Measurements from ENCODE around the gene CES3. TPM values are rescaled to one million over a fixed set of nuclear protein-coding genes. Genes with fewer than 3 reads are reported as not detected.

CES3 gene
- total RNA-seq, 4 donors from 2014 or later = 10.3 to 30.3 (median 12.9) TPM

DNA sequence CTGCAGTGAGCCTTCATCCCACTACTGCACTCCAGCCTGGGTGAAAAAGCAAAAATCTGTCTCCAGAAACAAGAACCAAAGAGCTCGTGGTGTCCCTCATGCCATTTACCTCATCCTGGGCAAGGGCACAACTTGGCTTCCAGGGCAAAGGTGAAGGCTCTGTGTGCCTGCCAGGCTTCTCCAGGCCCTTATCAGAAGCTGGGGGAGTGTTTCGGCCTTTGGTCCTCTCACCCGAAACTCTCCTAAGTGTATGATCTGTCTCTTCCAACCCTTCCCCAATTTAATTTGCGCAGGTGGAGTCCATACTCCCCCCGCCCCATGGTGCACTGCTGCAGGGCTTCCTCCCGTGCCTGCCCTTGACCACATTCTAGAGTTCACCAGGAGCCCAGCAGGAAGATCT, 24.6 kb upstream of the CES3 start:
- DNase-seq = peak in 1 of 2 donors; percentile 56
- Histone ChIP-seq H3K36me3 (peaks cover 0 to 57% of the 10 kb centered on the region in 2 donors), H3K27me3 (no peaks in the 10 kb centered on the region), H3K9me3 (no peaks in the 10 kb centered on the region), H3K4me1 (peaks cover 34 to 44% of the 10 kb centered on the region in 2 donors), H3K27ac (peak overlapping the region; percentile 95 to 99 (median 98)), H3K4me3 (peak overlapping the region; percentile 88 to 99 (median 94))
- TF ChIP-seq, protein P1, sequence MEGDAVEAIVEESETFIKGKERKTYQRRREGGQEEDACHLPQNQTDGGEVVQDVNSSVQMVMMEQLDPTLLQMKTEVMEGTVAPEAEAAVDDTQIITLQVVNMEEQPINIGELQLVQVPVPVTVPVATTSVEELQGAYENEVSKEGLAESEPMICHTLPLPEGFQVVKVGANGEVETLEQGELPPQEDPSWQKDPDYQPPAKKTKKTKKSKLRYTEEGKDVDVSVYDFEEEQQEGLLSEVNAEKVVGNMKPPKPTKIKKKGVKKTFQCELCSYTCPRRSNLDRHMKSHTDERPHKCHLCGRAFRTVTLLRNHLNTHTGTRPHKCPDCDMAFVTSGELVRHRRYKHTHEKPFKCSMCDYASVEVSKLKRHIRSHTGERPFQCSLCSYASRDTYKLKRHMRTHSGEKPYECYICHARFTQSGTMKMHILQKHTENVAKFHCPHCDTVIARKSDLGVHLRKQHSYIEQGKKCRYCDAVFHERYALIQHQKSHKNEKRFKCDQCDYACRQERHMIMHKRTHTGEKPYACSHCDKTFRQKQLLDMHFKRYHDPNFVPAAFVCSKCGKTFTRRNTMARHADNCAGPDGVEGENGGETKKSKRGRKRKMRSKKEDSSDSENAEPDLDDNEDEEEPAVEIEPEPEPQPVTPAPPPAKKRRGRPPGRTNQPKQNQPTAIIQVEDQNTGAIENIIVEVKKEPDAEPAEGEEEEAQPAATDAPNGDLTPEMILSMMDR (IDR thresholded peaks at IDR 0.05 in 4 of 5, conservative IDR thresholded peaks at IDR 0.05 in 1 of 5) = no peak
- TF ChIP-seq POLR2A (IDR thresholded peaks at IDR 0.05) = peak; percentile 19 to 27
- intact Hi-C loops (cut with DNase I; ENCODE audit: low total_unique reads) (no loop called here), in situ Hi-C loops (cut with MboI; ENCODE audit: low sequenced_read_pairs in 4 of 4) (no loop called here)
- ATAC-seq = peak; percentile 6 to 19

DNA sequence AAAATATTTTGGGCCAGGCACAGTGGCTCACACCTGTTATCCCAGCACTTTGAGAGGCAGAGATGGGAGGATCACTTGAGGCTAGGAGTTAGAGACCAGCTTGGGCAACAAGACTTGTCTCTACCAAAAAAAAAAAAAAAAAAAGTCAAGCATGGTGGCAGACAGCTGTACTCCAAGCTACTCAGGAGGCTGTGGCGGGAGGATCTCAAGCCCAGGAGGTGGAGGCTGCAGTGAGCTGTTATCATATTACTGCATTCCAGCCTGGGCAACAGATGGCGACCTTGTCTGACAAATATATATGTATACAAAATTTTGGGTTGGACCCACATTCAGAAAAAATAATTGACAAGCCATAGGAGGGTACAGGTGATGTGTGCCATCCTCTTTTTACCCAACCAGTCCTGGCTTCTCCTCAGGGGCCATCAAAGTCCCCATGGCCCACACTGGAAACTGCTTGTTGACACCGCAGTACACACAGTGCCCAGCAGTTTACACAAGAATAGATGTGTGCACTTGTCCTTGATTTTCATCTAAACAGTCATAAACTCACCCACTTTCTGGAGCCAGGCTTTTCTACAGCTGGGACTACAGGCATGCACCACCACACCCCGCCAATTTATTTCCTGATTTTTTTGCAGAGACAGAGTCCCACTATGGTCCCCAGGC, 24.0 kb upstream of the CES3 start:
- H3K27ac ChIP-seq = peak overlapping the region; percentile 95 to 99 (median 98)
- TF ChIP-seq POLR2A (IDR thresholded peaks at IDR 0.05) = no peak
- TF ChIP-seq, protein P1 (IDR thresholded peaks at IDR 0.05 in 4 of 5, conservative IDR thresholded peaks at IDR 0.05 in 1 of 5) = no peak
- H3K36me3 ChIP-seq = peaks cover 0 to 57% of the 10 kb centered on the region in 2 donors
- intact Hi-C loops (cut with DNase I; ENCODE audit: low total_unique reads) (no loop called here), in situ Hi-C loops (cut with MboI; ENCODE audit: low sequenced_read_pairs in 4 of 4) (no loop called here)
- H3K27me3 ChIP-seq = no peaks in the 10 kb centered on the region
- H3K9me3 ChIP-seq = no peaks in the 10 kb centered on the region
- peak in 1 of 2 donors; percentile 20 for DNase-seq
- peak overlapping the region in 1 of 4 donors; percentile 95 for H3K4me3 ChIP-seq
- ATAC-seq = no peak
- H3K4me1 ChIP-seq = peaks cover 32 to 43% of the 10 kb centered on the region in 2 donors

DNA sequence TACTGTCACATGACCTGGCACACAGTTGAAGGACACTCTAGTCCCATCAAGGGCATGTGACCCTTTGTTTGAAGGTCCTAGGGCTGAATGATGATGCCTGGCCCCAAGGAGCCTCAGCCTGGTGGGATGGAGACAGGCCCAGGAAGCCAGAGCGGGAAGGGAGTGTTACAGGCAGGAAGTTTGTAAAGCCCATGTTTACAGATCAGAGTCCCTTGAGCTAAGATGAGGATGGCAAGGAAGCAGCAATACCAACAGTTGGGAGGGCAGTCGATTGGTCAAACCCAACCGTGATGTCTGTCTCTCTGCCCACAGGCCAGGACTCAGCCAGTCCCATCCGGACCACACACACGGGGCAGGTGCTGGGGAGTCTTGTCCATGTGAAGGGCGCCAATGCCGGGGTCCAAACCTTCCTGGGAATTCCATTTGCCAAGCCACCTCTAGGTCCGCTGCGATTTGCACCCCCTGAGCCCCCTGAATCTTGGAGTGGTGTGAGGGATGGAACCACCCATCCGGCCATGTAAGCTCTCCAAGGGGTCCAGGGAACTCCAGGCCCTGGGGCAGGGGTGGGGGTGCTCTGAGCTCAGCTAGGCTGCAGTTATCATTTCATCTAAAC, 23.2 kb upstream of the CES3 start:
- in situ Hi-C loops (cut with MboI; ENCODE audit: low sequenced_read_pairs in 4 of 4) (no loop called here), intact Hi-C loops (cut with DNase I; ENCODE audit: low total_unique reads) (no loop called here)
- TF ChIP-seq, protein P1 (IDR thresholded peaks at IDR 0.05 in 4 of 5, conservative IDR thresholded peaks at IDR 0.05 in 1 of 5) = no peak
- TF ChIP-seq POLR2A (IDR thresholded peaks at IDR 0.05) = no peak
- peak overlapping the region; percentile 28 to 98 (median 96) for H3K27ac ChIP-seq
- H3K9me3 ChIP-seq = no peaks in the 10 kb centered on the region
- no peak for ATAC-seq
- H3K4me3 ChIP-seq = no peak overlapping the region
- H3K27me3 ChIP-seq = no peaks in the 10 kb centered on the region
- no peak for DNase-seq
- peaks cover 0 to 59% of the 10 kb centered on the region in 2 donors for H3K36me3 ChIP-seq
- H3K4me1 ChIP-seq = peaks cover 30 to 35% of the 10 kb centered on the region in 2 donors

DNA sequence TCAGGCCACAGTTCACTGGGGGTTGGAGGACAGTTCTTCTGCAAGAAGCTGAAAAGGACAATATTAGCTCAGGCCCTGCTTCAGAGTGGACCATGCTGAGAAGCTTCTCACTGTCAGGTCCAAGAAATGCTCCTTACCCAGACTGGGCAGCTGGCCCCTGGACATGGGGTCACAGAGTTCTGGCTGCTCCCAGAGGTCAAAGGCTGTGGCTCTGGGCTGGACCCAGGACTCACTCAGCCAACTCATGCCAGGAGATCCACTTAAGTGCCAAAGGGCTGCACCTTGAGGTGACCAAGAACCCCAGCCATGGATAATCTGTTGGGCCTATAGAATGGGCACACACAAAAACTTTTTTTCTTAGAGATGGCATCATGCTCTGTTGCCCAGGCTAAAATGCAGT, 21.7 kb upstream of the CES3 start:
- intact Hi-C loops (cut with DNase I; ENCODE audit: low total_unique reads) (no loop called here), in situ Hi-C loops (cut with MboI; ENCODE audit: low sequenced_read_pairs in 4 of 4) (no loop called here)
- Histone ChIP-seq H3K27me3 (no peaks in the 10 kb centered on the region), H3K9me3 (no peaks in the 10 kb centered on the region), H3K4me1 (peaks cover 22 to 25% of the 10 kb centered on the region in 2 donors), H3K4me3 (no peak overlapping the region), H3K36me3 (peaks cover 0 to 71% of the 10 kb centered on the region in 2 donors), H3K27ac (peak overlapping the region in 1 of 4 donors; percentile 28)
- TF ChIP-seq, protein P1 (IDR thresholded peaks at IDR 0.05 in 4 of 5, conservative IDR thresholded peaks at IDR 0.05 in 1 of 5) = no peak
- no peak for TF ChIP-seq POLR2A (IDR thresholded peaks at IDR 0.05)
- ATAC-seq (no peak), DNase-seq (no peak)

Measured in gastrocnemius medialis (tissue), 4 donors.